HL-60 (cell line): ENCODE data around the gene MAP7D1.
"Not testable (repeated sequence)": the region's sequence is repeated elsewhere in the genome, so short reads cannot be mapped to it uniquely, and the experiment has no call there.

ENCODE experiments used
- DNase-seq, 2 experiments: peaks; one replicate each; pipeline ENCODE4 v3.0.0-alpha.2; 2010 to 2020; ENCODE audit warnings: low read depth in 1 of 2, low spot score in 1 of 2
- H3K27ac ChIP-seq: fragments of 250-450 bp; sonication (Bioruptor Pico); replicated peaks from 2 replicates; pipeline ENCODE4 v1.5.1; 2020; ENCODE audit warnings: mild to moderate bottlenecking, moderate library complexity
- H3K27me3 ChIP-seq: fragments of 250-450 bp; sonication (Bioruptor Pico); 2 replicates; pipeline ENCODE4 v1.5.1; 2021; ENCODE audit warnings: mild to moderate bottlenecking, moderate library complexity; ENCODE audit not compliant: insufficient read depth, poor library complexity, severe bottlenecking
- H3K4me3 ChIP-seq: replicated peaks from 2 replicates; pipeline ENCODE4 v1.5.1; 2011; ENCODE audit warnings: mild to moderate bottlenecking, control low read depth, low read length; ENCODE audit not compliant: insufficient read depth
- CTCF ChIP-seq: IDR thresholded peaks from one replicate; pipeline ENCODE4 v1.5.1; 2011; ENCODE audit warnings: low read length, control low read depth, inconsistent platforms; ENCODE audit not compliant: insufficient read depth
- GABPA ChIP-seq: IDR thresholded peaks from 2 replicates; pipeline ENCODE4 v1.6.1; 2012; ENCODE audit warnings: low read depth
- POLR2AphosphoS5 ChIP-seq: IDR thresholded peaks from 2 replicates; pipeline ENCODE4 v1.6.1; 2012; ENCODE audit warnings: low read depth
- SPI1 ChIP-seq: IDR thresholded peaks from 2 replicates; pipeline ENCODE4 v1.6.1; 2012; ENCODE audit warnings: low read depth, mild to moderate bottlenecking, borderline replicate concordance
- TF ChIP-seq, protein P1 (sequence below): IDR thresholded peaks from 2 replicates; pipeline ENCODE4 v1.6.1; 2012; ENCODE audit warnings: low read depth; ENCODE audit not compliant: insufficient replicate concordance

MAP7D1 gene

GRCh38 chr1:36223996-36224536 is 68.1 kb downstream of the MAP7D1 start, which contains the start of gene THRAP3:
THRAP3 (plus strand) TSS chr1:36224443; CDS start chr1:36282564, 58,121 bp downstream.
- Histone ChIP-seq H3K27me3 (no peaks in the 10 kb centered on the region), H3K4me3 (peak within 1 kb of the TSS; percentile 93), H3K27ac (peak within 1 kb of the TSS; percentile 89)
- DNase-seq: peak; percentile 98 to 100
- TF ChIP-seq GABPA: peak; percentile 61
- peak; percentile 45; the same call in 1 of the 2 replicates for TF ChIP-seq POLR2AphosphoS5
- TF ChIP-seq SPI1: no peak

- TF ChIP-seq GABPA (no peak), POLR2AphosphoS5 (no peak), CTCF (no peak), SPI1 (no peak)
- TF ChIP-seq, protein P1, sequence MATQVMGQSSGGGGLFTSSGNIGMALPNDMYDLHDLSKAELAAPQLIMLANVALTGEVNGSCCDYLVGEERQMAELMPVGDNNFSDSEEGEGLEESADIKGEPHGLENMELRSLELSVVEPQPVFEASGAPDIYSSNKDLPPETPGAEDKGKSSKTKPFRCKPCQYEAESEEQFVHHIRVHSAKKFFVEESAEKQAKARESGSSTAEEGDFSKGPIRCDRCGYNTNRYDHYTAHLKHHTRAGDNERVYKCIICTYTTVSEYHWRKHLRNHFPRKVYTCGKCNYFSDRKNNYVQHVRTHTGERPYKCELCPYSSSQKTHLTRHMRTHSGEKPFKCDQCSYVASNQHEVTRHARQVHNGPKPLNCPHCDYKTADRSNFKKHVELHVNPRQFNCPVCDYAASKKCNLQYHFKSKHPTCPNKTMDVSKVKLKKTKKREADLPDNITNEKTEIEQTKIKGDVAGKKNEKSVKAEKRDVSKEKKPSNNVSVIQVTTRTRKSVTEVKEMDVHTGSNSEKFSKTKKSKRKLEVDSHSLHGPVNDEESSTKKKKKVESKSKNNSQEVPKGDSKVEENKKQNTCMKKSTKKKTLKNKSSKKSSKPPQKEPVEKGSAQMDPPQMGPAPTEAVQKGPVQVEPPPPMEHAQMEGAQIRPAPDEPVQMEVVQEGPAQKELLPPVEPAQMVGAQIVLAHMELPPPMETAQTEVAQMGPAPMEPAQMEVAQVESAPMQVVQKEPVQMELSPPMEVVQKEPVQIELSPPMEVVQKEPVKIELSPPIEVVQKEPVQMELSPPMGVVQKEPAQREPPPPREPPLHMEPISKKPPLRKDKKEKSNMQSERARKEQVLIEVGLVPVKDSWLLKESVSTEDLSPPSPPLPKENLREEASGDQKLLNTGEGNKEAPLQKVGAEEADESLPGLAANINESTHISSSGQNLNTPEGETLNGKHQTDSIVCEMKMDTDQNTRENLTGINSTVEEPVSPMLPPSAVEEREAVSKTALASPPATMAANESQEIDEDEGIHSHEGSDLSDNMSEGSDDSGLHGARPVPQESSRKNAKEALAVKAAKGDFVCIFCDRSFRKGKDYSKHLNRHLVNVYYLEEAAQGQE: no peak
- DNase-seq: no peak
- peak overlapping the region; percentile 93 for H3K4me3 ChIP-seq
- H3K27ac ChIP-seq: peak overlapping the region; percentile 89
- H3K27me3 ChIP-seq: no peaks in the 10 kb centered on the region
Observed at GRCh38 chr1:36224537-36225282, 68.8 kb downstream of the MAP7D1 start.

DNA sequence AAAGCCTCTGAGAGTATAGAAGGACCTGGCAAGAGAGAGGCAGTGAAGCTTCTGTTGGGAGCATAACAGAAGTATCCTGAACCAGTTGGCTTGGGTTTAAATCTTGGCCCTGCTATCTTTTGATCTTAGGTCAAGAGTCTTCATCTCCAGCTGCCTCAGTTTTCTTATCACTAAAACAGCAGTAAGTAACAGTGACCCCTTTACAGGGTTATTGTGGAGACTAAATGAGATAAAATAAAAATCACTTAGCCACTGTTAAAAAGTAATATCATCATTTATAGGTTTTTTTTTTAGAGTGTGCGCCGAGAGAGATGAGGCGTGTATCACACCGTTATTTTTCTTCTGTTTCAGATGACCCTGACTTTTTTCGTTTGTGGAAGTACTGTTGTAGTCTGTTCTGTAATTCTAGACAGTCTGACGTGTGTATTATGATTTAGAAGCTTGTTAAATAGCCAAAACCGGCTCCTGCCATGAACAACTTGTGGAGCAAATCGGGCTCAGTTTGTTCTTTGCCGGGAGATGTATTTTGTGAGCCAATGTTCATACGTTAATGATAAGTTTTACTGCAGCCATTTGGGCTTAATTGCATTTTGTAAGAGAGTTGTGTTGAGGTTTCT is 69.4 kb downstream of the MAP7D1 start:
- H3K27me3 ChIP-seq: no peaks in the 10 kb centered on the region
- H3K4me3 ChIP-seq: peak overlapping the region; percentile 93
- DNase-seq: no peak
- peak overlapping the region; percentile 89 for H3K27ac ChIP-seq
- TF ChIP-seq SPI1: no peak
- TF ChIP-seq POLR2AphosphoS5: no peak

DNA sequence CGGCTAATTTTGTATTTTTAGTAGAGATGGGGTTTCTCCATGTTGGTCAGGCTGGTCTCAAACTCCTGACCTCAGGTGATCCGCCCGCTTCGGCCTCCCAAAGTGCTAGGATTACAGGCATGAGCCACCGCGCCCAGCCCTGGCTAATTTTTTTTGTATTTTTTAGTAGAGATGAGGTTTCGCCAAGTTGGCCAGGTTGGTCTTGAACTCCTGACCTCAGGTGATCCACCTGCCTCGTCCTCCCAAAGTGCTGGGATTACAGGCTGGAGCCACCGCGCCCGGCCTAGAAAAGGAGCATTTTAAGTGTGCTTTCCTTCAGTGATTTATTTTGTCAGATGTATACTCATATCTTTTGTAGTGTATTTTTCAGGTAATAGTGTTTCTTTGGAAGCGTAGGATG is 74.3 kb downstream of the MAP7D1 start:
- not testable (repeated sequence) for H3K4me3 ChIP-seq

More for the DNA sequence above, 74.3 kb downstream of the MAP7D1 start:
- not testable (repeated sequence) for H3K27me3 ChIP-seq, H3K27ac ChIP-seq, DNase-seq
